Smooth muscle cell (in vitro differentiated cells): ENCODE results near the gene AMBP. TPM values are rescaled to one million over a fixed set of nuclear protein-coding genes. Genes with fewer than 3 reads are reported as not detected.

Source experiments
- DNase-seq: peaks from one replicate; lab custom pipeline; 2025; ENCODE audit not compliant: unreplicated experiment; lab: John Stamatoyannopoulos, UW
- H2AFZ ChIP-seq: fragments of 200-600 bp; sonication (generic); 2 replicates; pipeline ENCODE4 v1.6.0; 2016; ENCODE audit warnings: antibody characterized with exemption, low read depth, mild to moderate bottlenecking
- H3F3A ChIP-seq: fragments of 200-600 bp; sonication (generic); 2 replicates; pipeline ENCODE4 v1.6.0; 2017; ENCODE audit warnings: antibody characterized with exemption, low read depth
- H3K27ac ChIP-seq: fragments of 200-600 bp; sonication (generic); 2 replicates; pipeline ENCODE4 v1.5.1; 2016; ENCODE audit warnings: low read depth, mild to moderate bottlenecking
- H3K27me3 ChIP-seq: fragments of 200-600 bp; sonication (generic); 2 replicates; pipeline ENCODE4 v1.6.1; 2016; ENCODE audit warnings: low read depth, mild to moderate bottlenecking
- H3K36me3 ChIP-seq: fragments of 200-600 bp; sonication (generic); 2 replicates; pipeline ENCODE4 v1.5.1; 2016; ENCODE audit warnings: low read depth
- H3K4me1 ChIP-seq: fragments of 200-600 bp; sonication (generic); 2 replicates; pipeline ENCODE4 v1.5.1; 2016; ENCODE audit warnings: low read depth
- H3K4me2 ChIP-seq: fragments of 200-600 bp; sonication (generic); 2 replicates; pipeline ENCODE4 v1.6.0; 2016; ENCODE audit warnings: mild to moderate bottlenecking
- H3K4me3 ChIP-seq: fragments of 200-600 bp; sonication (generic); 2 replicates; pipeline ENCODE4 v1.5.1; 2016; ENCODE audit warnings: mild to moderate bottlenecking
- H3K79me2 ChIP-seq: fragments of 200-600 bp; sonication (generic); 2 replicates; pipeline ENCODE4 v1.6.0; 2016; ENCODE audit warnings: low read depth, mild to moderate bottlenecking
- H3K9ac ChIP-seq: fragments of 200-600 bp; sonication (generic); 2 replicates; pipeline ENCODE4 v1.6.0; 2016; ENCODE audit warnings: low read depth
- H3K9me3 ChIP-seq: fragments of 200-600 bp; sonication (generic); replicated peaks from 2 replicates; pipeline ENCODE4 v1.5.1; 2016; ENCODE audit warnings: low read depth
- H4K20me1 ChIP-seq: fragments of 200-600 bp; sonication (generic); 2 replicates; pipeline ENCODE4 v1.6.0; 2016; ENCODE audit warnings: low read depth
- CTCF ChIP-seq: fragments of 200-600 bp; sonication (generic); IDR thresholded peaks from 2 replicates; pipeline ENCODE4 v1.5.1; 2017; ENCODE audit warnings: borderline replicate concordance, mild to moderate bottlenecking, antibody characterized with exemption; ENCODE audit not compliant: insufficient read depth, poor library complexity, severe bottlenecking
- WGBS: methylation state at CpG from one replicate; pipeline ENCODE4 v1.1.7; 2016; ENCODE audit warnings: low lambda C conversion rate; 5-methylcytosine and 5-hydroxymethylcytosine counted together
- polyA plus RNA-seq: library from polyadenylated mRNA; unstranded; fragments of >200 nt; fragmentation: Nextera tagmentation; extraction: Ambion mirVana; gene quantifications from 2 replicates; pipeline ENCODE4 v1.2.1, GENCODE V29; 2016
- total RNA-seq: library from RNA; depleted of rRNA; stranded (reverse); fragments of >200 nt; gene quantifications from 2 replicates; pipeline ENCODE4 v1.2.3, GENCODE V29; 2014

AMBP gene
- total and polyA plus RNA-seq, 2 experiments from 2014 or later = 0.35 TPM; not detected in 1

GRCh38 chr9:114081441-114082016, 3.4 kb upstream of the AMBP start:
- Histone ChIP-seq H3K9ac (no peak overlapping the region), H4K20me1 (no peaks in the 10 kb centered on the region), H3K4me2 (no peak overlapping the region), H3K36me3 (no peaks in the 10 kb centered on the region), H3K27me3 (peaks cover 4% of the 10 kb centered on the region), H3K9me3 (no peaks in the 10 kb centered on the region), H3K4me1 (no peaks in the 10 kb centered on the region), H2AFZ (no peak overlapping the region), H3F3A (no peaks in the 10 kb centered on the region), H3K4me3 (no peak overlapping the region), H3K27ac (no peak overlapping the region), H3K79me2 (no peaks in the 10 kb centered on the region)
- 90% methylated on average over 6 of the region's 6 CpGs for WGBS
- TF ChIP-seq CTCF = no peak
- DNase-seq = no peak

DNA sequence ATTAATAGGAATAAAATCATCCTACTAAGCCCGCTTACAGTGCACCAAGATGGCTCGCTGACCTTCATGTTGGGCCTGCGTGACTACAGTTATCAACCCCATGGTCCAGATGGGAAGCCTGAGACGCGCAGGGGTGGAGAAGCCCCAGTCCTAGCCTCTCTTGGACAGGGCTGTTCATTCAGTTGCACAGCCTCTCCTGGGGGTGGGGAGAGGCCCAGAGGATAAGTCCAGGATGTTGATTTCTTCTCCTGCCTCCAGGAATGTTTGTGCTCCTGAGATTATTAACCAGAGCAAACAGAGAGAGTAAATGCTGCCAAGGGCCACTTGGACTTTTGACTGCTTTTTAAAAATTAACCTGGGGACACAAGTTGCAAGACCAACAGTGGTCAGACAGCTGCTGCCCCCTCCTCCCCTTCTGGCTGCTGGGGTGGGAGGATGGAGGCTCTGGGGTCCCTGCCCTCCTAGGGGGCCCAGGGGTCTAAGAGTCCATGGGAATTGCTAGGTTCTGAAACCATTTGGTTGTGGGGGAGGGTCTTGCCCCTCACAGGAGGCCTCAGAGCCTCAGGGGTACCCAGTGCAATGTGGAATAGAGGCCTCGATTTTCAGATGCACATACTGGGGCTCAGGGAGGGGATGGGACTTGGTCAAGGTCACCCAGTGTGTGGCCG, 2.8 kb upstream of the AMBP start:
- TF ChIP-seq CTCF = no peak
- 73% methylated on average over 7 of the region's 7 CpGs for WGBS
- Histone ChIP-seq H4K20me1 (no peaks in the 10 kb centered on the region), H3K36me3 (no peaks in the 10 kb centered on the region), H3K4me3 (no peak overlapping the region), H3K79me2 (no peaks in the 10 kb centered on the region), H3K27ac (no peak overlapping the region), H2AFZ (no peak overlapping the region), H3K4me2 (no peak overlapping the region), H3F3A (no peaks in the 10 kb centered on the region), H3K4me1 (no peaks in the 10 kb centered on the region), H3K27me3 (peaks cover 10% of the 10 kb centered on the region), H3K9me3 (no peaks in the 10 kb centered on the region), H3K9ac (no peak overlapping the region)
- DNase-seq = no peak

DNA sequence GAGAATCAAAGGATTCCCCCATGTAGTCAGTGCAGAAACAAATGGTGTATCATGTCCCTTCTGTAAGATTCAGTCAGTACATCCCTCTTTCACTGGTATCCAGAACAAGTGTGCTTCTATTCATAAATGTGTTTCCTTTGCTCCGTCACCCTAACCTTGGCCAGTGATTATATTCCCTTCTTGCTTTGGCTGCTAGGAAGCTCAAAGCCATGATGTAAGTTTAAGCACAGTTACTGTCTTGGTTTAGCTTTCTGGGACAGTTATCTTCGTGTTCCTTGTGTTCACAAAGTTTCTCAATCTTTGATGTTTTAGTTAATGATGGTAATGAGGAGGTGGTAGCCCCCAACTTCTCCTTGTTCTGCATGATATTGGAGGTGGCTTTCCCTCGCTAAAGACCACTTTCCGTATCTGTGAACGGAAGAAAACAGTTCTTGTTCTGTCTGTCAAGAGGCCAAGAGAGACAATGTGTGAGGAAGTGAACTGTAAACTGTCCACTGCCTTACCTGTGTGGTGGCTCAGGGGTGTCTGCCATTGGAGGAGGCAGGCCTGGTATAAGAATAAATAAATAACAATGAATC, 2.2 kb upstream of the AMBP start:
- DNase-seq = no peak
- Histone ChIP-seq H3K9me3 (no peaks in the 10 kb centered on the region), H3K27me3 (peaks cover 16% of the 10 kb centered on the region), H3F3A (no peaks in the 10 kb centered on the region), H4K20me1 (no peaks in the 10 kb centered on the region), H3K4me2 (no peak overlapping the region), H3K36me3 (no peaks in the 10 kb centered on the region), H3K9ac (no peak overlapping the region), H3K4me1 (no peaks in the 10 kb centered on the region), H3K4me3 (no peak overlapping the region), H2AFZ (no peak overlapping the region), H3K27ac (no peak overlapping the region), H3K79me2 (no peaks in the 10 kb centered on the region)
- WGBS = 90% methylated on average over 5 of the region's 5 CpGs
- no peak for TF ChIP-seq CTCF
